HEK293 (cell line): ENCODE measurements around the gene CCNY.

Source experiments
- PATZ1 ChIP-seq: fragments of 450-650 bp; formaldehyde crosslinking; IDR thresholded peaks from 2 replicates; pipeline ENCODE4 v1.5.1; 2016; ENCODE audit warnings: missing biosample characterization, missing genetic modification characterization
- PRDM1 ChIP-seq: fragments of 450-650 bp; formaldehyde crosslinking; IDR thresholded peaks from 2 replicates; pipeline ENCODE4; 2016; ENCODE audit warnings: missing biosample characterization, missing genetic modification characterization
- SP2 ChIP-seq: fragments of 450-650 bp; formaldehyde crosslinking; IDR thresholded peaks from 2 replicates; pipeline ENCODE4 v1.5.1; 2016; ENCODE audit warnings: missing biosample characterization, missing genetic modification characterization
- ZNF146 ChIP-seq: fragments of 450-650 bp; formaldehyde crosslinking; IDR thresholded peaks from 2 replicates; pipeline ENCODE4 v1.5.1; 2016; ENCODE audit warnings: missing biosample characterization, missing genetic modification characterization
- ZNF174 ChIP-seq: fragments of 450-650 bp; formaldehyde crosslinking; IDR thresholded peaks from 2 replicates; pipeline ENCODE4 v1.5.0; 2017; ENCODE audit warnings: missing biosample characterization, mild to moderate bottlenecking, missing genetic modification characterization
- ZNF274 ChIP-seq, 2 experiments: fragments of 200-500 bp in 1 of 2; fragments of 450-650 bp in 1 of 2; sonication (Bioruptor generic) in 1 of 2; formaldehyde crosslinking in 1 of 2; IDR thresholded peaks; 2 replicates each; pipeline versions ENCODE4 v1.5.1 to v1.6.1; 2014 to 2016; ENCODE audit warnings: borderline replicate concordance in 1 of 2, inconsistent platforms in 1 of 2, low read length in 1 of 2, missing biosample characterization in 1 of 2, missing genetic modification characterization in 1 of 2
- ZNF302 ChIP-seq: fragments of 450-650 bp; formaldehyde crosslinking; IDR thresholded peaks from 2 replicates; pipeline ENCODE4 v1.5.1; 2016; ENCODE audit warnings: missing biosample characterization, missing genetic modification characterization, low read depth
- ZNF362 ChIP-seq: fragments of 450-650 bp; formaldehyde crosslinking; IDR thresholded peaks from 2 replicates; pipeline ENCODE4 v1.5.1; 2016; ENCODE audit warnings: missing biosample characterization, missing genetic modification characterization
- ZNF513 ChIP-seq: fragments of 450-650 bp; IDR thresholded peaks from 2 replicates; pipeline ENCODE4 v1.5.1; 2018; ENCODE audit warnings: missing biosample characterization, missing genetic modification characterization
- ZNF530 ChIP-seq: fragments of 450-650 bp; formaldehyde crosslinking; IDR thresholded peaks from 2 replicates; pipeline ENCODE4 v1.5.1; 2016; ENCODE audit warnings: low read depth, missing biosample characterization, missing genetic modification characterization
- ZNF660 ChIP-seq: fragments of 450-650 bp; IDR thresholded peaks from 2 replicates; pipeline ENCODE4 v1.5.1; 2018; ENCODE audit warnings: missing biosample characterization, mild to moderate bottlenecking, missing genetic modification characterization
- TF ChIP-seq, protein P1 (sequence below): fragments of 450-650 bp; formaldehyde crosslinking; IDR thresholded peaks from 2 replicates; pipeline ENCODE4 v1.5.1; 2016; ENCODE audit warnings: missing biosample characterization, missing genetic modification characterization
- TF ChIP-seq, protein P2 (sequence below): fragments of 450-650 bp; formaldehyde crosslinking; IDR thresholded peaks from 2 replicates; pipeline ENCODE4 v1.5.1; 2016; ENCODE audit warnings: missing biosample characterization, missing genetic modification characterization

- TF ChIP-seq, protein P1, sequence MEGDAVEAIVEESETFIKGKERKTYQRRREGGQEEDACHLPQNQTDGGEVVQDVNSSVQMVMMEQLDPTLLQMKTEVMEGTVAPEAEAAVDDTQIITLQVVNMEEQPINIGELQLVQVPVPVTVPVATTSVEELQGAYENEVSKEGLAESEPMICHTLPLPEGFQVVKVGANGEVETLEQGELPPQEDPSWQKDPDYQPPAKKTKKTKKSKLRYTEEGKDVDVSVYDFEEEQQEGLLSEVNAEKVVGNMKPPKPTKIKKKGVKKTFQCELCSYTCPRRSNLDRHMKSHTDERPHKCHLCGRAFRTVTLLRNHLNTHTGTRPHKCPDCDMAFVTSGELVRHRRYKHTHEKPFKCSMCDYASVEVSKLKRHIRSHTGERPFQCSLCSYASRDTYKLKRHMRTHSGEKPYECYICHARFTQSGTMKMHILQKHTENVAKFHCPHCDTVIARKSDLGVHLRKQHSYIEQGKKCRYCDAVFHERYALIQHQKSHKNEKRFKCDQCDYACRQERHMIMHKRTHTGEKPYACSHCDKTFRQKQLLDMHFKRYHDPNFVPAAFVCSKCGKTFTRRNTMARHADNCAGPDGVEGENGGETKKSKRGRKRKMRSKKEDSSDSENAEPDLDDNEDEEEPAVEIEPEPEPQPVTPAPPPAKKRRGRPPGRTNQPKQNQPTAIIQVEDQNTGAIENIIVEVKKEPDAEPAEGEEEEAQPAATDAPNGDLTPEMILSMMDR (tag by site-specific recombination), result no peak
- TF ChIP-seq ZNF362 (tag by site-specific recombination), result no peak
- no peak for TF ChIP-seq ZNF274 (IDR thresholded peaks at IDR 0.05; ENCODE audit: low read length)
- no peak for TF ChIP-seq ZNF274 (tag by site-specific recombination; IDR thresholded peaks at IDR 0.05; ENCODE audit: borderline replicate concordance)
- TF ChIP-seq ZNF660 (tag by site-specific recombination), result no peak
- no peak for TF ChIP-seq PATZ1 (tag by site-specific recombination)
- TF ChIP-seq SP2 (tag by site-specific recombination), result no peak
- no peak for TF ChIP-seq ZNF302 (tag by site-specific recombination)
- TF ChIP-seq ZNF530 (tag by site-specific recombination), result no peak
- TF ChIP-seq ZNF146 (tag by site-specific recombination), result no peak
- TF ChIP-seq ZNF174, result no peak
- TF ChIP-seq PRDM1, result no peak
- TF ChIP-seq, protein P2, sequence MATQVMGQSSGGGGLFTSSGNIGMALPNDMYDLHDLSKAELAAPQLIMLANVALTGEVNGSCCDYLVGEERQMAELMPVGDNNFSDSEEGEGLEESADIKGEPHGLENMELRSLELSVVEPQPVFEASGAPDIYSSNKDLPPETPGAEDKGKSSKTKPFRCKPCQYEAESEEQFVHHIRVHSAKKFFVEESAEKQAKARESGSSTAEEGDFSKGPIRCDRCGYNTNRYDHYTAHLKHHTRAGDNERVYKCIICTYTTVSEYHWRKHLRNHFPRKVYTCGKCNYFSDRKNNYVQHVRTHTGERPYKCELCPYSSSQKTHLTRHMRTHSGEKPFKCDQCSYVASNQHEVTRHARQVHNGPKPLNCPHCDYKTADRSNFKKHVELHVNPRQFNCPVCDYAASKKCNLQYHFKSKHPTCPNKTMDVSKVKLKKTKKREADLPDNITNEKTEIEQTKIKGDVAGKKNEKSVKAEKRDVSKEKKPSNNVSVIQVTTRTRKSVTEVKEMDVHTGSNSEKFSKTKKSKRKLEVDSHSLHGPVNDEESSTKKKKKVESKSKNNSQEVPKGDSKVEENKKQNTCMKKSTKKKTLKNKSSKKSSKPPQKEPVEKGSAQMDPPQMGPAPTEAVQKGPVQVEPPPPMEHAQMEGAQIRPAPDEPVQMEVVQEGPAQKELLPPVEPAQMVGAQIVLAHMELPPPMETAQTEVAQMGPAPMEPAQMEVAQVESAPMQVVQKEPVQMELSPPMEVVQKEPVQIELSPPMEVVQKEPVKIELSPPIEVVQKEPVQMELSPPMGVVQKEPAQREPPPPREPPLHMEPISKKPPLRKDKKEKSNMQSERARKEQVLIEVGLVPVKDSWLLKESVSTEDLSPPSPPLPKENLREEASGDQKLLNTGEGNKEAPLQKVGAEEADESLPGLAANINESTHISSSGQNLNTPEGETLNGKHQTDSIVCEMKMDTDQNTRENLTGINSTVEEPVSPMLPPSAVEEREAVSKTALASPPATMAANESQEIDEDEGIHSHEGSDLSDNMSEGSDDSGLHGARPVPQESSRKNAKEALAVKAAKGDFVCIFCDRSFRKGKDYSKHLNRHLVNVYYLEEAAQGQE (tag by site-specific recombination), result no peak
- TF ChIP-seq ZNF513 (tag by site-specific recombination), result no peak
Observed at GRCh38 chr10:35588836-35589235, 252.5 kb downstream of the CCNY start.
